HK-2 (cell line): ENCODE data around the gene SHLD2.
"Not testable (repeated sequence)": the region's sequence is repeated elsewhere in the genome, so short reads cannot be mapped to it uniquely, and the experiment has no call there.

ENCODE experiments used
- DNase-seq: peaks from one replicate; pipeline ENCODE4 v3.0.0-alpha.2; 2018; ENCODE audit not compliant: unreplicated experiment

The SHLD2 gene

GRCh38 chr10:87216120-87216519, 121.1 kb downstream of the SHLD2 start:
- DNase-seq: not testable (repeated sequence)

GRCh38 chr10:87219370-87219769, 124.4 kb downstream of the SHLD2 start:
- not testable (repeated sequence) for DNase-seq

- not testable (repeated sequence) for DNase-seq
Measured at GRCh38 chr10:87222789-87223188, 127.8 kb downstream of the SHLD2 start.

GRCh38 chr10:87225148-87225547, 130.1 kb downstream of the SHLD2 start, which contains the start of gene NUTM2A:
Gene NUTM2A, plus strand, starts transcription at chr10:87225448. Its CDS starts 383 bp downstream, at chr10:87225831.
- DNase-seq: not testable (repeated sequence)

- not testable (repeated sequence) for DNase-seq
Measured at GRCh38 chr10:87228247-87228646, 133.2 kb downstream of the SHLD2 start.

GRCh38 chr10:87229211-87229610, 134.2 kb downstream of the SHLD2 start:
- DNase-seq: not testable (repeated sequence)

- DNase-seq: not testable (repeated sequence)
Measured at GRCh38 chr10:87234854-87235253, 139.8 kb downstream of the SHLD2 start.

- DNase-seq: not testable (repeated sequence)
Measured at GRCh38 chr10:87237244-87237643, 142.2 kb downstream of the SHLD2 start.

- DNase-seq: not testable (repeated sequence)
Measured at GRCh38 chr10:87239346-87239808, 144.4 kb downstream of the SHLD2 start.
